Aortic smooth muscle cell (primary cell): ENCODE measurements around the gene DDX55. TPM values are rescaled to one million over a fixed set of nuclear protein-coding genes. Genes with fewer than 3 reads are reported as not detected.

Experiments used
- total RNA-seq: library from RNA; depleted of rRNA; stranded (reverse); fragments of >200 nt; gene quantifications from 2 replicates; pipeline ENCODE4 v1.2.3, GENCODE V29; 2014

DDX55 gene, protein sequence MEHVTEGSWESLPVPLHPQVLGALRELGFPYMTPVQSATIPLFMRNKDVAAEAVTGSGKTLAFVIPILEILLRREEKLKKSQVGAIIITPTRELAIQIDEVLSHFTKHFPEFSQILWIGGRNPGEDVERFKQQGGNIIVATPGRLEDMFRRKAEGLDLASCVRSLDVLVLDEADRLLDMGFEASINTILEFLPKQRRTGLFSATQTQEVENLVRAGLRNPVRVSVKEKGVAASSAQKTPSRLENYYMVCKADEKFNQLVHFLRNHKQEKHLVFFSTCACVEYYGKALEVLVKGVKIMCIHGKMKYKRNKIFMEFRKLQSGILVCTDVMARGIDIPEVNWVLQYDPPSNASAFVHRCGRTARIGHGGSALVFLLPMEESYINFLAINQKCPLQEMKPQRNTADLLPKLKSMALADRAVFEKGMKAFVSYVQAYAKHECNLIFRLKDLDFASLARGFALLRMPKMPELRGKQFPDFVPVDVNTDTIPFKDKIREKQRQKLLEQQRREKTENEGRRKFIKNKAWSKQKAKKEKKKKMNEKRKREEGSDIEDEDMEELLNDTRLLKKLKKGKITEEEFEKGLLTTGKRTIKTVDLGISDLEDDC
- 13.2 and 19.6 TPM in 2 replicates for total RNA-seq

DNA sequence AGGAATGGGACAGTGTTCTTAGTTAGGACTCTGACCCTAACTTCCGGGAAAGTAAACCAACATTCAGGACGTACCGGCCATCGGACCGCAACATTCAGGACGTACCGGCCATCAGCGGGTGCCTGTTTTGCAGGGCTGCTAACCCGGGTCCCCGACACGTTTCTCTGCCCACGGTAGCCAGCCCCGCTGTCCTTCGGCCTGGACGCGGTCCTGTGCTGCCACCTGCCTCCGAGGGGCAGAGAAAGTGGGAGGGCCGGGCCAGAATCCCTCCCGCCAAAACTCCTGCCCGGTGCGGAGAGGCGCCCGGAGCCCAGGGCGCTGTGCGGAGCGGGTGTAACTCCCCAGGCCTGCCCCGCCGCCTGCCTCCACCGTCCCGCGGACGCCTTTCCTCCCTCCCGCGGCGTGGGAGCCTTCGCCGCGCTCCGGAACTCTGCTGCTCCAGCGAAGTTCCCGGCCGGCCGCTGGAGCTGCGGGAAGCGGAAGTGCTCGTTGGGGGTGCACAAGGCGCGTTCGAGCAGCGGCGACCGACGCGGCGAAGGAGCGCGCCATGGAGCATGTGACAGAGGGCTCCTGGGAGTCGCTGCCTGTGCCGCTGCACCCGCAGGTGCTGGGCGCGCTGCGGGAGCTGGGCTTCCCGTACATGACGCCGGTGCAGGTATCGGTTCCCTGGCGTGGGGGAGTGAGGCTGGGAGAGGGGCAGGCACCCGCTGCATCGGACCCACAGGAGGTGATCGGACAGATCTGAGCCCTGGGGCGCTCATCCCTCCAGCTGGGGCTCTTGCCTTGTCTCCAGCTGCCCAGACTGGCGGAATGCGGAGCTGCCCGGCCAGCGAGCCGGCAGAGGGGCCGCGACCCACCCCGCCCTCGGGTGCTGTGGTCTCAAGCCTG is at the start of gene DDX55:
TSS of gene DDX55 (plus strand) at position 498 of the 888 bp plus-strand sequence. CDS start at position 548, 50 bp downstream.

DNA sequence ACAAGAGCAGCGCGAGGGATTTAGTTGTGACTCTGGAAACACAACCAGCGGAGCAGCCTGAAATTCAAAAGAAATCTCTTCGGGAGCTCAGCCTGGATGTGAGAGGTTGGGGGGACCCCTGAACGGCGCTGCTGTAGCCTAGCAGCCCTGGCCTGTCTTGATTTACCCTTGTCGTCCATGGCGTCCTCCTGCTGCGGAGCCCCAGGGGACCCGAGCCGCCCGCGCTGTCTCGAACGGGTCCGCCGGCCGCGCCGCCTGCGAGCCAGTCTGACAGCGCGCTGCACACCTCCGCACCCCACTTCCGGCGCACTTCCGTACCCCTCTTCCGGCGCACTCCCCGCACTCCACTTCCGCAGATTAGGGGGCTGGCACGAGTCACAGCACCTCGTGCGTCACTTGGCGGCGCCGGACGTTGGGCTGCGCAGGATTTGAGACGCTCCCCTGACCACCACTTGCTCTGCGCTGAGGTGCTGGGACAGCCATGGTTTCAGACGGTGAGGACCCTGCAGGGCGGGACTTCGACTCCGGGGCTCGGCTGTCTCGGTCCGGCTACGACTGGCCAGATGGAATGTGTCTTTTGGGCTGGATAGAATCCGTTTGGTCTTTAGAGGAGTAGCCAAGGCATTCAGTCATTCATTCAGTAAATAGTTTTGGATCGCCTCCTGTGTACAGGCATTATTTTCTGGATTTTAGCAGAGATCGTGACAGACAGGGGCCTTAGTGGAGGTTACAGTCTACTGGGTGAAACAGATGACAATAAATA is 31.7 kb downstream of the DDX55 start, which contains the start of the genes EIF2B1 and GTF2H3:
TSS of gene EIF2B1 (minus strand) at position 308 of the 763 bp plus-strand sequence. CDS start at position 179, 129 bp downstream.
TSS of gene GTF2H3 (plus strand) at position 451 of the 763 bp plus-strand sequence. CDS start at position 482, 31 bp downstream.

Other genes with a start within 250 kb of the DDX55 start
- gene SBNO1, start 237.3 kb upstream of the DDX55 start, total RNA-seq: 23.8 and 30.4 TPM in 2 replicates
- gene KMT5A, start 218.0 kb upstream of the DDX55 start, total RNA-seq: 67.6 and 72.7 TPM in 2 replicates
- gene RILPL2, start 165.4 kb upstream of the DDX55 start, total RNA-seq: 29.6 and 35.2 TPM in 2 replicates
- gene SNRNP35, start 144.0 kb upstream of the DDX55 start, total RNA-seq: 21.5 and 25.0 TPM in 2 replicates
- 12.0 and 13.2 TPM in 2 replicates for gene RILPL1, start 68.4 kb upstream of the DDX55 start, total RNA-seq
- 484 and 519 TPM in 2 replicates for gene TMED2, start 17.5 kb upstream of the DDX55 start, total RNA-seq
- gene EIF2B1, start 31.6 kb downstream of the DDX55 start, total RNA-seq: 42.3 and 46.3 TPM in 2 replicates
- gene GTF2H3, start 31.7 kb downstream of the DDX55 start, total RNA-seq: 25.4 and 27.8 TPM in 2 replicates
- gene TCTN2, start 69.0 kb downstream of the DDX55 start, total RNA-seq: 11.6 and 15.4 TPM in 2 replicates
- 16.4 and 22.2 TPM in 2 replicates for gene ATP6V0A2, start 110.3 kb downstream of the DDX55 start, total RNA-seq
- 0.13 TPM in 1 of 2 replicates, not detected in the other for gene DNAH10, start 160.2 kb downstream of the DDX55 start, total RNA-seq